ENCODE results near the gene SZT2. TPM values are rescaled to one million over a fixed set of nuclear protein-coding genes. Genes with fewer than 3 reads are reported as not detected.
A peak's percentile ranks its signal among the peaks of the same experiment; 100 is the strongest.

SZT2 gene
- total and polyA plus RNA-seq, 2 of the 13 experiments (the other 11 are each of a cell fraction or from before 2014, with no cell fraction given) = 8.0 to 8.8 TPM

- TF ChIP-seq ZNF329 (CRISPR knock-in tag; IDR thresholded peaks at IDR 0.05; ENCODE audit: low read depth) = no peak
- TF ChIP-seq ZBTB14 (CRISPR knock-in tag; IDR thresholded peaks at IDR 0.05) = no peak
- peak; percentile 53 for TF ChIP-seq HNF4A (CRISPR knock-in tag; IDR thresholded peaks at IDR 0.05)
- 0 out of 2 replicates have a peak, but pooled peaks have one; percentile 30 for TF ChIP-seq FOXJ3 (CRISPR knock-in tag; IDR thresholded peaks at IDR 0.05; ENCODE audit: borderline replicate concordance)
- peak; percentile 51; the same call in 1 of the 2 replicates for TF ChIP-seq NCOA2 (CRISPR knock-in tag; IDR thresholded peaks at IDR 0.05)
- peak; percentile 36; the same call in 1 of the 2 replicates for TF ChIP-seq ARID5B (CRISPR knock-in tag; IDR thresholded peaks at IDR 0.05)
- TF ChIP-seq EP300 (IDR thresholded peaks at IDR 0.05; ENCODE audit: low read depth in 2 of 2, low read length in 2 of 2) = peak in 1 of 2 experiments; percentile 74; a peak in 1 of 4 replicates
- TF ChIP-seq EP300 (CRISPR knock-in tag; IDR thresholded peaks at IDR 0.05; ENCODE audit: borderline replicate concordance) = no peak
Measured at GRCh38 chr1:43340559-43340958, 49.1 kb upstream of the SZT2 start (continued).
